ENCODE measurements around the gene NCF4. TPM values are rescaled to one million over a fixed set of nuclear protein-coding genes. Genes with fewer than 3 reads are reported as not detected.

The NCF4 gene
- total RNA-seq, 1 donor from 2014 or later = 120 TPM

GRCh38 chr22:36923131-36923788 is 62.5 kb downstream of the NCF4 start:
- CTCF ChIA-PET = no interaction called here
- POLR2A ChIA-PET = no interaction called here
- ATAC-seq (ENCODE audit: low read depth) = no peak
- Mint-ChIP-seq H3K9me3 (no peaks in the 10 kb centered on the region), H3K27me3 (no peaks in the 10 kb centered on the region), H3K27ac (no peak overlapping the region), H3K36me3 (ENCODE audit: low read depth) (peaks cover 88% of the 10 kb centered on the region), H3K4me3 (no peak overlapping the region), H3K4me1 (peaks cover 26% of the 10 kb centered on the region)
- TF ChIP-seq CTCF (IDR thresholded peaks at IDR 0.05) = no peak
- intact Hi-C loops (cut with micrococcal nuclease) = loop anchor here (10.0 kb wide), 1 partner anchor 52 kb away; no protein-coding TSS in a partner anchor
- no peak for DNase-seq

- ATAC-seq (ENCODE audit: low read depth) (no peak), DNase-seq (no peak)
- H3K4me3 Mint-ChIP-seq = no peak overlapping the region
- H3K27me3 Mint-ChIP-seq = no peaks in the 10 kb centered on the region
- intact Hi-C loops (cut with micrococcal nuclease) = loop anchor here (10.0 kb wide), 1 partner anchor 51 kb away; no protein-coding TSS in a partner anchor
- ChIA-PET POLR2A (interaction anchor here (0.6 kb wide), 1 partner anchor 16 kb away, joined by 6 read pairs; no protein-coding TSS in a partner anchor), CTCF (no interaction called here)
- H3K4me1 Mint-ChIP-seq = peaks cover 26% of the 10 kb centered on the region
- no peak overlapping the region for H3K27ac Mint-ChIP-seq
- no peak for TF ChIP-seq CTCF (IDR thresholded peaks at IDR 0.05)
- peaks cover 88% of the 10 kb centered on the region for H3K36me3 Mint-ChIP-seq (ENCODE audit: low read depth)
- H3K9me3 Mint-ChIP-seq = no peaks in the 10 kb centered on the region
Observed at GRCh38 chr22:36924151-36924698, 63.4 kb downstream of the NCF4 start.

GRCh38 chr22:36925388-36926290 is 64.8 kb downstream of the NCF4 start:
- H3K36me3 Mint-ChIP-seq (ENCODE audit: low read depth) = peaks cover 87% of the 10 kb centered on the region
- intact Hi-C loops (cut with micrococcal nuclease) = loop anchor here (10.0 kb wide), 1 partner anchor 49 kb away; no protein-coding TSS in a partner anchor
- DNase-seq = no peak
- H3K27me3 Mint-ChIP-seq = no peaks in the 10 kb centered on the region
- POLR2A ChIA-PET = interaction anchor here (1.2 kb wide), 1 partner anchor 52 kb away, joined by 4 read pairs; no protein-coding TSS in a partner anchor
- peaks cover 17% of the 10 kb centered on the region for H3K4me1 Mint-ChIP-seq
- H3K9me3 Mint-ChIP-seq = no peaks in the 10 kb centered on the region
- no peak overlapping the region for H3K4me3 Mint-ChIP-seq
- no peak for ATAC-seq (ENCODE audit: low read depth)
- CTCF ChIA-PET = no interaction called here
- no peak overlapping the region for H3K27ac Mint-ChIP-seq
- TF ChIP-seq CTCF (IDR thresholded peaks at IDR 0.05) = no peak

- Mint-ChIP-seq H3K27me3 (no peaks in the 10 kb centered on the region), H3K27ac (no peak overlapping the region), H3K9me3 (no peaks in the 10 kb centered on the region), H3K4me1 (peaks cover 10% of the 10 kb centered on the region), H3K36me3 (ENCODE audit: low read depth) (peaks cover 88% of the 10 kb centered on the region), H3K4me3 (no peak overlapping the region)
- DNase-seq = no peak
- ATAC-seq (ENCODE audit: low read depth) = no peak
- TF ChIP-seq CTCF (IDR thresholded peaks at IDR 0.05) = no peak
- intact Hi-C loops (cut with micrococcal nuclease) = loop anchor here (10.0 kb wide), 1 partner anchor 48 kb away; no protein-coding TSS in a partner anchor
- ChIA-PET POLR2A (interaction anchor here (1.2 kb wide), 1 partner anchor 53 kb away, joined by 4 read pairs; no protein-coding TSS in a partner anchor), CTCF (no interaction called here)
Observed at GRCh38 chr22:36926309-36926708, 65.5 kb downstream of the NCF4 start.
